ENCODE data around the gene ZFAND3. TPM values are rescaled to one million over a fixed set of nuclear protein-coding genes. Genes with fewer than 3 reads are reported as not detected.
"Not testable (repeated sequence)": the region's sequence is repeated elsewhere in the genome, so short reads cannot be mapped to it uniquely, and the experiment has no call there.

The ZFAND3 gene
- total RNA-seq, 2 experiments from 2014 or later: 34.4 to 37.0 TPM

- no peaks in the 10 kb centered on the region for H3K27me3 ChIP-seq (ENCODE audit: control insufficient read depth in 1 of 2, insufficient read depth in 2 of 2, low read length in 2 of 2)
- H3K27ac ChIP-seq (ENCODE audit: low read depth in 1 of 2, low read length in 2 of 2): no peak overlapping the region
- ATAC-seq (ENCODE audit: poor library complexity) (no peak), DNase-seq (no peak)
- Mint-ChIP-seq H3K27ac (peak overlapping the region; percentile 31), H3K9me3 (no peaks in the 10 kb centered on the region), H3K4me3 (no peak overlapping the region), H3K36me3 (ENCODE audit: low read depth) (peaks cover 16% of the 10 kb centered on the region), H3K27me3 (no peaks in the 10 kb centered on the region), H3K4me1 (ENCODE audit: low read depth) (peaks cover 86% of the 10 kb centered on the region)
- no peak for TF ChIP-seq CTCF (IDR thresholded peaks at IDR 0.05)
- peaks cover 15% of the 10 kb centered on the region for H3K4me1 ChIP-seq (ENCODE audit: insufficient read depth, low read length)
- no peak overlapping the region for H3K4me3 ChIP-seq (ENCODE audit: low read length)
- no peaks in the 10 kb centered on the region for H3K9me3 ChIP-seq (ENCODE audit: control insufficient read depth in 1 of 2, insufficient read depth in 1 of 2, low read length in 2 of 2)
- no peaks in the 10 kb centered on the region for H3K36me3 ChIP-seq (ENCODE audit: insufficient read depth, low read length)
- intact Hi-C loops (cut with DNase I, micrococcal nuclease): no loop called here
- POLR2A ChIA-PET: interaction anchor here (1.4 kb wide), 1 partner anchor 59 kb away, joined by 4 read pairs; the partner anchor contains the start of gene ZFAND3
- CTCF ChIA-PET: interaction anchor here (0.6 kb wide), 1 partner anchor 19 kb away, joined by 3 read pairs; no protein-coding TSS in a partner anchor
These were observed 58.7 kb downstream of the ZFAND3 start for GRCh38 chr6:37878150-37878710.

DNA sequence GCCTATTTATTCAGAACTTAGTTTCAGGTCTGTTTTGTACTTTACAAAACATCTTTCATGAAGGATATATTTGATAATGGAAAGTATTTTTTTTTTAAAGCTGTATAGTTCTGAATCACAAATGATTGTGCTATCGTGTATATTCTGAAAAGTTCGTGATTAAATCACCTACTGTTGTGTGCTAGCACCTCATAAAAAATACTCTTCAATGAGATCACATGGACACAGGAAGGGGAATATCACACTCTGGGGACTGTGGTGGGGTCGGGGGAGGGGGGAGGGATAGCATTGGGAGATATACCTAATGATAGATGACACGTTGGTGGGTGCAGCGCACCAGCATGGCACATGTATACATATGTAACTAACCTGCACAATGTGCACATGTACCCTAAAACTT lies 61.1 kb downstream of the ZFAND3 start:
- H3K4me3 Mint-ChIP-seq; H3K27me3 ChIP-seq (ENCODE audit: control insufficient read depth in 1 of 2, insufficient read depth in 2 of 2, low read length in 2 of 2); POLR2A ChIA-PET; H3K27me3 Mint-ChIP-seq; H3K27ac Mint-ChIP-seq; ATAC-seq (ENCODE audit: poor library complexity); H3K4me3 ChIP-seq (ENCODE audit: low read length); H3K27ac ChIP-seq (ENCODE audit: low read depth in 1 of 2, low read length in 2 of 2); H3K9me3 Mint-ChIP-seq; H3K9me3 ChIP-seq (ENCODE audit: control insufficient read depth in 1 of 2, insufficient read depth in 1 of 2, low read length in 2 of 2); DNase-seq; intact Hi-C loops (cut with DNase I, micrococcal nuclease); H3K36me3 ChIP-seq (ENCODE audit: insufficient read depth, low read length): not testable (repeated sequence)
- CTCF ChIA-PET: interaction anchor here (1.8 kb wide), 1 partner anchor 23 kb away, joined by 5 read pairs; no protein-coding TSS in a partner anchor
- H3K4me1 ChIP-seq (ENCODE audit: insufficient read depth, low read length): peaks cover 10% of the 10 kb centered on the region
- Mint-ChIP-seq H3K36me3 (ENCODE audit: low read depth) (peaks cover 16% of the 10 kb centered on the region), H3K4me1 (ENCODE audit: low read depth) (peaks cover 86% of the 10 kb centered on the region)

- ATAC-seq (ENCODE audit: poor library complexity) (no peak), DNase-seq (no peak)
- peaks cover 16% of the 10 kb centered on the region for H3K36me3 Mint-ChIP-seq (ENCODE audit: low read depth)
- ChIA-PET CTCF (interaction anchor here (1.8 kb wide), 1 partner anchor 21 kb away, joined by 5 read pairs; no protein-coding TSS in a partner anchor), POLR2A (no interaction called here)
- peaks cover 80% of the 10 kb centered on the region for H3K4me1 Mint-ChIP-seq (ENCODE audit: low read depth)
- H3K4me3 Mint-ChIP-seq: no peak overlapping the region
- H3K36me3 ChIP-seq (ENCODE audit: insufficient read depth, low read length): no peaks in the 10 kb centered on the region
- no peaks in the 10 kb centered on the region for H3K9me3 ChIP-seq (ENCODE audit: control insufficient read depth in 1 of 2, insufficient read depth in 1 of 2, low read length in 2 of 2)
- intact Hi-C loops (cut with DNase I, micrococcal nuclease): no loop called here
- H3K27ac Mint-ChIP-seq: no peak overlapping the region
- H3K27ac ChIP-seq (ENCODE audit: low read depth in 1 of 2, low read length in 2 of 2): no peak overlapping the region
- H3K4me1 ChIP-seq (ENCODE audit: insufficient read depth, low read length): peaks cover 13% of the 10 kb centered on the region
- TF ChIP-seq CTCF (IDR thresholded peaks at IDR 0.05): no peak
- no peak overlapping the region for H3K4me3 ChIP-seq (ENCODE audit: low read length)
- H3K9me3 Mint-ChIP-seq: no peaks in the 10 kb centered on the region
- H3K27me3 ChIP-seq (ENCODE audit: control insufficient read depth in 1 of 2, insufficient read depth in 2 of 2, low read length in 2 of 2): no peaks in the 10 kb centered on the region
- H3K27me3 Mint-ChIP-seq: no peaks in the 10 kb centered on the region
These were observed 62.8 kb downstream of the ZFAND3 start for GRCh38 chr6:37882292-37882691.
